Ascending aorta (tissue), 2 donors: ENCODE results near the gene HAO1. TPM values are rescaled to one million over a fixed set of nuclear protein-coding genes. Genes with fewer than 3 reads are reported as not detected.

Experiments
- DNase-seq, 2 donors: peaks; one replicate each; pipeline ENCODE4 v3.0.0-alpha.2; 2019; ENCODE audit warnings: low spot score in 2 of 2
- H3K27ac ChIP-seq, 2 donors: fragments of 200-600 bp; sonication (generic); one replicate each; pipeline ENCODE4 v1.5.1; 2016 to 2017; ENCODE audit warnings: mild to moderate bottlenecking in 1 of 2
- H3K27me3 ChIP-seq: fragments of 200-600 bp; sonication (generic); one replicate; pipeline ENCODE4 v1.5.1; 2017
- H3K36me3 ChIP-seq, 2 donors: fragments of 200-600 bp; sonication (generic); one replicate each; pipeline ENCODE4 v1.5.1; 2016
- H3K4me1 ChIP-seq, 2 donors: fragments of 200-600 bp; sonication (generic); one replicate each; pipeline ENCODE4 v1.5.1; 2016 to 2017; ENCODE audit warnings: mild to moderate bottlenecking in 1 of 2
- H3K4me3 ChIP-seq, 2 donors: fragments of 200-600 bp; sonication (generic); one replicate each; pipeline ENCODE4 v1.5.1; 2016 to 2017; ENCODE audit warnings: mild to moderate bottlenecking in 1 of 2
- H3K9me3 ChIP-seq, 2 donors: fragments of 200-600 bp; sonication (generic); one replicate each; pipeline ENCODE4 v1.5.1; 2016
- CTCF ChIP-seq, 3 experiments: fragments of 200-600 bp in 2 of 3; fragments of 450-650 bp in 1 of 3; sonication (generic) in 2 of 3; IDR thresholded peaks; one replicate each; pipeline ENCODE4 v1.5.1; 2016 to 2019; ENCODE audit warnings: antibody characterized with exemption in 3 of 3, mild to moderate bottlenecking in 1 of 3, moderate library complexity in 1 of 3
- intact Hi-C: fragments of 100-400 bp; cut with DNase I; formaldehyde crosslinking; loops from one replicate; pipeline ENCODE4 v1.15.1; 2023
- total RNA-seq: library from RNA; depleted of rRNA; stranded (reverse); fragments of >200 nt; gene quantifications from one replicate; pipeline ENCODE4 v1.1.0, GENCODE V29; 2016

The HAO1 gene
- total RNA-seq: not detected

GRCh38 chr20:7940341-7940740, at the start of gene HAO1:
HAO1 (minus strand) TSS chr20:7940458; CDS start chr20:7940422, 36 bp downstream.
- H3K4me3 ChIP-seq: no peak within 1 kb of the TSS
- no peak within 1 kb of the TSS for H3K27ac ChIP-seq
- TF ChIP-seq CTCF (IDR thresholded peaks at IDR 0.05): no peak
- DNase-seq: no peak
- H3K36me3 ChIP-seq: no peaks in the 10 kb centered on the region
- intact Hi-C loops: no loop called here
- no peaks in the 10 kb centered on the region for H3K4me1 ChIP-seq
- H3K9me3 ChIP-seq: no peaks in the 10 kb centered on the region
- H3K27me3 ChIP-seq: no peaks in the 10 kb centered on the region

- Histone ChIP-seq H3K27ac (no peak overlapping the region), H3K4me3 (no peak overlapping the region), H3K27me3 (no peaks in the 10 kb centered on the region), H3K36me3 (peaks cover 6 to 38% of the 10 kb centered on the region in 2 donors), H3K4me1 (no peaks in the 10 kb centered on the region), H3K9me3 (no peaks in the 10 kb centered on the region)
- no peak for TF ChIP-seq CTCF (IDR thresholded peaks at IDR 0.05)
- no peak for DNase-seq
- intact Hi-C loops: no loop called here
These were observed 49.1 kb upstream of the HAO1 start for GRCh38 chr20:7989379-7989778.

GRCh38 chr20:7985916-7986315, 45.7 kb upstream of the HAO1 start:
- H3K27me3 ChIP-seq: no peaks in the 10 kb centered on the region
- H3K4me1 ChIP-seq: no peaks in the 10 kb centered on the region
- intact Hi-C loops: no loop called here
- no peaks in the 10 kb centered on the region for H3K9me3 ChIP-seq
- peaks cover 22 to 52% of the 10 kb centered on the region in 2 donors for H3K36me3 ChIP-seq
- no peak overlapping the region for H3K4me3 ChIP-seq
- no peak overlapping the region for H3K27ac ChIP-seq
- no peak for TF ChIP-seq CTCF (IDR thresholded peaks at IDR 0.05)
- DNase-seq: no peak

- no peak for DNase-seq
- intact Hi-C loops: no loop called here
- Histone ChIP-seq H3K27me3 (no peaks in the 10 kb centered on the region), H3K4me1 (no peaks in the 10 kb centered on the region), H3K36me3 (peaks cover 22 to 59% of the 10 kb centered on the region in 2 donors), H3K9me3 (no peaks in the 10 kb centered on the region), H3K4me3 (no peak overlapping the region), H3K27ac (no peak overlapping the region)
- no peak for TF ChIP-seq CTCF (IDR thresholded peaks at IDR 0.05)
These were observed 43.9 kb upstream of the HAO1 start for GRCh38 chr20:7984192-7984591.

- Histone ChIP-seq H3K9me3 (no peaks in the 10 kb centered on the region), H3K4me1 (no peaks in the 10 kb centered on the region), H3K27ac (no peak overlapping the region), H3K4me3 (no peak overlapping the region), H3K27me3 (no peaks in the 10 kb centered on the region), H3K36me3 (peaks cover 22 to 50% of the 10 kb centered on the region in 2 donors)
- no peak for DNase-seq
- intact Hi-C loops: no loop called here
- no peak for TF ChIP-seq CTCF (IDR thresholded peaks at IDR 0.05)
These were observed 41.1 kb upstream of the HAO1 start for GRCh38 chr20:7981374-7981773.
